Activated gamma-delta T cell (primary cell): ENCODE measurements around the gene DAG1.

Experiments
- DNase-seq: peaks from one replicate; lab custom pipeline; 2025; lab: John Stamatoyannopoulos, UW

The DAG1 gene

GRCh38 chr3:49518441-49518840, 48.4 kb downstream of the DAG1 start:
- no peak for DNase-seq

- no peak for DNase-seq
Measured at GRCh38 chr3:49519296-49519695, 49.2 kb downstream of the DAG1 start.

GRCh38 chr3:49519916-49520385, 49.9 kb downstream of the DAG1 start:
- DNase-seq = no peak

GRCh38 chr3:49523756-49524747, 54.0 kb downstream of the DAG1 start:
- DNase-seq = no peak

GRCh38 chr3:49529567-49529966, 59.5 kb downstream of the DAG1 start:
- DNase-seq = no peak

- no peak for DNase-seq
Measured at GRCh38 chr3:49530231-49530630, 60.2 kb downstream of the DAG1 start.

- DNase-seq = no peak
Measured at GRCh38 chr3:49530701-49531100, 60.6 kb downstream of the DAG1 start.

- no peak for DNase-seq
Measured at GRCh38 chr3:49531218-49531617, 61.2 kb downstream of the DAG1 start.

GRCh38 chr3:49531715-49532114, 61.6 kb downstream of the DAG1 start:
- no peak for DNase-seq

- DNase-seq = no peak
Measured at GRCh38 chr3:49533031-49533430, 63.0 kb downstream of the DAG1 start.

GRCh38 chr3:49533786-49534519, 63.9 kb downstream of the DAG1 start:
- DNase-seq = no peak

- no peak for DNase-seq
Measured at GRCh38 chr3:49534581-49535441, 64.7 kb downstream of the DAG1 start.

GRCh38 chr3:49535971-49536874, 66.2 kb downstream of the DAG1 start:
- no peak for DNase-seq

GRCh38 chr3:49536875-49537533, 66.9 kb downstream of the DAG1 start:
- no peak for DNase-seq

GRCh38 chr3:49539659-49540560, 69.8 kb downstream of the DAG1 start:
- peak; percentile 72 for DNase-seq

GRCh38 chr3:49552087-49552486, 82.0 kb downstream of the DAG1 start:
- no peak for DNase-seq

GRCh38 chr3:49553324-49553691, 83.2 kb downstream of the DAG1 start:
- DNase-seq = no peak

GRCh38 chr3:49553692-49554632, 83.9 kb downstream of the DAG1 start, which contains the start of gene BSN:
Gene BSN, plus strand, starts transcription at chr3:49554477. Its CDS starts 126 bp downstream, at chr3:49554603.
- peak; percentile 88 for DNase-seq
